NCI-H1048 (cell line): Measurements from ENCODE around the gene MTR.
"Not testable (repeated sequence)": the region's sequence is repeated elsewhere in the genome, so short reads cannot be mapped to it uniquely, and the experiment has no call there.

ENCODE experiments used
- DNase-seq: peaks from one replicate; lab custom pipeline; 2025; lab: John Stamatoyannopoulos, UW

MTR gene

DNA sequence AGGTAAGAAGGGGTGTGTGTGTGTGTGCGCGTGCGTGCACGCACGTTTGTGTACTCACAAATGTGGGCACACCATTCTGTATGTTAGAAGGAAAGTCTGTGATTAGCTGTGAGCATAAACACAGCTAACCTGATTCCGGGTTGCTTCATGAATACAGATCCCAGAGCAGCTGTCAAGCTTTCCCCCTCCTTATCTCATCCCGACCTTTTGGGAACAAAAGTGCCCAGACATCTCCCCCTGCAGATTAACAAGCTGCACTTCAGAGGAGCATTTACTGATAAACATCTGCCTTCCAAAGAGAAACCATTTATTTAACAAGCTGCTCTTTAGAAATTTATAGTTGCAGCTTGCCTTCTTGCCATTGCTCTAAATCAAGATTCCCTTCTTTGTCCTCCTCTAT, 112.1 kb downstream of the MTR start:
- no peak for DNase-seq

DNA sequence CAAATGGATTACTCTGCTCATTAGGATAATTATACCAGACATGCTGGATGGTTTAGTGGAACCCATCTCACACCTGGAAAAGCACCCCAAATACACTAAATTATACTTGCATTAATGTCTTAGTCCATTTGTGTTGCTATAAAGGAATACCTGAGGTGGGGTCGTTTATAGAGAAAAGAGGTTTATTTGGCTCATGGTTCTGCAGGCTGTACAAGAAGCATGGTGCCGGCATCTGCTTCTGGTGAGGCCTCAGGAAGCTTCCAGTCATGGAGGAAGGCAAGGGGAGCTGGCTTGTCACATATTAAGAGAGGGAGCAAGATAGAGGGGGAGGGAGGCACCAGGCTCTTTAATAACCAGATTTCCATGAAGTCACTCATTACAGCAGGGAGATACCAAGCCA, 113.6 kb downstream of the MTR start:
- no peak for DNase-seq

- not testable (repeated sequence) for DNase-seq
Measured at GRCh38 chr1:236911047-236911446, 116.0 kb downstream of the MTR start.

DNA sequence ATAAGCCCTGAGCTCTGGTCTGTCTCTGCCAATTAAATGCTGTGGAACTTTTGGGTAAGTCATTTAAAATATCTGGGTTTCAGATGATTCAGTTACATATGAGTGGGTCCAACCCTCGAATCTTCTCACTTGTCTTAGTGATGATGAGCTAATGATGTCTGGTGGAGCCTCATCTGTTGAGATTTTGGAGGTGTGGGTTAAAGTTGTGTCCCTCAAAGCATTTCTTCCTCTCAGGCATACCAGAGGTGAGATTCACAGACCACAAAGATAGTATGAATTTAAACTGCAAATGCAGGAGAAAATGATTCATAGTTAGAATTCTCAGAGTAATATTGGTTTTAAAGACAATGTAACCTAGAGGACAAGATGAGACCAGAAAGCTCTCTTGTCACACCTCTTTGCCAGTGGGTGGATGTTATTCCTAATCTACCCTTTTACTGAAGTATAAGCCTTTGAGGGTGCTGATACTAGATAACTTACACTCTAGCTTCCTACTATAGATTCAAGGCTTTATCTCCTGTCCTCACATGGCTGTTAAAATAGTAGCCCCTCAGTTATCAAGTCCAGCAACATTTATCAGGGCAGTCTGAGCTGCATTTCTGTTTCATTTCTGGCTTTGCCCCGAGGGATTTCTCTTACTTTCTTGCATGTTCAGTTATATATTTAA, 118.4 kb downstream of the MTR start:
- DNase-seq = no peak

GRCh38 chr1:236914375-236914774, 119.3 kb downstream of the MTR start:
- no peak for DNase-seq

- no peak for DNase-seq
Measured at GRCh38 chr1:236916131-236916800, 121.2 kb downstream of the MTR start.

- DNase-seq = no peak
Measured at GRCh38 chr1:236917448-236917847, 122.4 kb downstream of the MTR start.

DNA sequence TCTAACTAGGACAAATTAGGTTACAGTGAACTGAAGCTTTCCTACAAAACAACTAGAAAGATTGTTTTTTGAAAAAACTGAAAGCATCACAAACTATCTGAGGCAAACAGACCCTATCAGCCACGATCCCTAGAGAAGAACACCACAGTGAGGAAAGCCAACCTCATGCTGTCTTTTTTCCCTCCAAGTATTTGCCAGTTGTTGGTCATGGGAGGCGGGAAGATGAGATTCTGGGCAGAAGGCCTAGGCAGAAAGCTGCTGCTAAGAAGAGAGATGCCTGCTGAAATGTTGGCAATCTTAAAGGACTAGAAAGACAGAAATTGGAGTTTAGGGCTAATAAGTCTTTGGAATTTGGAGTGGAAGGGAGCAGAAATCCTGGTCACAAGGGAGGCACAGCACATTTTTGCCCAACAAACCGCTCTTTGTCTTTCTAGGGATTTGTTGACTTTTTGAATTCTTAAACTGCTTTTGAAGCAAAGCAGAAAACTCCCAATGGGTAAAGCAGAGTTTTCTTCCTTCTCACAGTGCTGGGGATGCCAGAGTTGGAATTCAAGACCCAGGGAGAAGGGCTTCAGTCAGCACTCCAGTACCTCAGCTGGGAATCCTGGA, 125.3 kb downstream of the MTR start:
- no peak for DNase-seq

- DNase-seq = no peak
Measured at GRCh38 chr1:236921610-236922009, 126.5 kb downstream of the MTR start.

DNA sequence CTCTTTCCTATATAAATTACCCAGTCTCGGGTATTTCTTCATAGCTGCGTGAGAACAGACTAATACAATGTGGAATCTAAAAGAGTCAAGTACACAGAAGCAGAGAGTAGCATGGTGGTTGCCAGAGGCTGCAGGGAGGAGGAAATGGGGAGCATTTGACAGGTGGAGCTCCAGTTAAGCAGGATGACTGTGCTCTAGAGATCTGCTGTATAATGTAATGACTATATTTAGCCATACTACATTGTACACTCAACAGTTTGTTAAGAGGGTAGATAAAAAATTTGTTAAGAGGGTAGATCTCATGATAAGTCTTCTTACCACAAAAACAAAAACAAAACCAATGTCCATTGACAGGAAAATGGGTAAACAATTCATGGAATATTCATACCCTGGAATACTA, 127.1 kb downstream of the MTR start:
- no peak for DNase-seq

GRCh38 chr1:236925386-236925785, 130.3 kb downstream of the MTR start:
- no peak for DNase-seq

DNA sequence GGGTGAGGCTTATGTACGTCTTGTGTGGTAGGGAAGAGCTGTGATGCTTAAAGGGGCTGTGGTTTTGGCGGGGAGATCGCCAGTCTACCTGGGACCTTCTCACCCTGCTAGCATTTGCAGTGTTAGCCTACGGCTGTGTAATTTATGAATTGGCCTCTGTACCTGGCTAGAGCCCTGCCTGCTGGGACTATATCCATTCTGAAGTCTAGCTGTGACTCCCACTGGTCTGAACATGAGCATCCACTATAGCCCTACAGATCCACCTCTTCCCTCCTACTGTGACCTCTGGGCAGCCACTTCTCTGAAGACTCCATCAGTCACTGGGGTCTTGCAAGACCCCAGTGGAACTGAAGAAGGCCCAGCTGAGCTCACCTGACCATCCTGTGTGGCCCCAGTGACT, 135.4 kb downstream of the MTR start:
- DNase-seq = no peak

- DNase-seq = no peak
Measured at GRCh38 chr1:236938760-236939159, 143.7 kb downstream of the MTR start.

GRCh38 chr1:236942431-236942830, 147.3 kb downstream of the MTR start:
- DNase-seq = no peak

DNA sequence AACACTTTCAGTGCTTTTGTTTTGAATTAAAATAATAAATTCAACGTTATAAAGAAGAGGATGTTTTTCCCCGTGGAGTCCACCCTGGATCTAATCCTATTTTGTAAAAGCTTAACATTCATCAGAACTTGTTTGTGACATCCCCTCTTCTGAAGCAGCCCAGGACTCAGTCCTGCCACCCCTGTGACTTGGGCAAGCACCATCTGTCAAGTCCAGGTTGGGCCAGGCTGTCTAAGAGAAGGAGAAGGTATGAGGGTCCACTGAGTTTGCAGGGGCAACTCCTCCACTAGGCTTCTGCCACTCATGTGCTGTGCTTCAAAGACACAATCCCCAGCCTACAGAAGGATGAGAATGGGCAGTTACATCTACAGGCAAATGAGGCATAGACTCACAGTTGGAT, 149.5 kb downstream of the MTR start:
- DNase-seq = no peak

DNA sequence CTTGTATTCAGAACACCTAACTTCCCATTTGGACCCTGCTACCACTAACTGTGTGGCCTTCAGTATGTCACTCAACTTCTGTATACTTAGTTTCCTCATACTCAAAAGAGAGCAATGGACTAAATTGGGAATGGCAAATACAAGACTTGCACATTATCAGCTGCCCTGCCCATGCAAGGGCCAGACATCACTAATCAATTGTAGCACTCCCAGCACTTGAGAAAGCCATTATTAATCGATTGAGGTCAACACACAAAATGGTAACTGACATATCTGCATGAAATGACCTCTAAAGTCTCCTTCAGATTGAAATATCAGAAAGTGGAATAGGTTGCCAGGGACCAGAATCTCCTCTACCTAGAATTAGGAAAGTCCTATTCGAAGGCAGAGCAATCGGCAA, 149.9 kb downstream of the MTR start:
- no peak for DNase-seq

- DNase-seq = no peak
Measured at GRCh38 chr1:236947794-236948193, 152.7 kb downstream of the MTR start.

DNA sequence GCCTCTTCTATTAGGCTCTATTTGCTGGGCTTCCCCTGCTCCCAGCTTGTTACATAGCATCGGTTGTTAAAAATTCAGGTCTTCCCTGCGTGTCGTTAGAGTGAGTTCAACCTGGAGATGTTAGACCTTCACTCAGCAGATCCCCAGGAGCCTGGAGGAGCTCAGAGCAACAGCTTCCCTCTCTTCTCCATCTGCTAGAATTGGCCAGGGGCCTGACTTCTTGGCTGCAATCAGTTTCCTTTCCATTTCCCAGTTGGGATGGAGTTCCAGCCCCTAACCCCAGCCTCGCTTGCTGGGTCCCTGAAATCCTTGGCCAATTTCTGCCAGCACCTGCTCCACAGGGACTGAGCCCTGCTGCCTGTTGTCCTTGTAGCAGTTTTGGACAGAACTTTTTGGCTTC, 153.3 kb downstream of the MTR start:
- no peak for DNase-seq

- no peak for DNase-seq
Measured at GRCh38 chr1:236948996-236949395, 153.9 kb downstream of the MTR start.

GRCh38 chr1:236950365-236950764, 155.3 kb downstream of the MTR start:
- no peak for DNase-seq

DNA sequence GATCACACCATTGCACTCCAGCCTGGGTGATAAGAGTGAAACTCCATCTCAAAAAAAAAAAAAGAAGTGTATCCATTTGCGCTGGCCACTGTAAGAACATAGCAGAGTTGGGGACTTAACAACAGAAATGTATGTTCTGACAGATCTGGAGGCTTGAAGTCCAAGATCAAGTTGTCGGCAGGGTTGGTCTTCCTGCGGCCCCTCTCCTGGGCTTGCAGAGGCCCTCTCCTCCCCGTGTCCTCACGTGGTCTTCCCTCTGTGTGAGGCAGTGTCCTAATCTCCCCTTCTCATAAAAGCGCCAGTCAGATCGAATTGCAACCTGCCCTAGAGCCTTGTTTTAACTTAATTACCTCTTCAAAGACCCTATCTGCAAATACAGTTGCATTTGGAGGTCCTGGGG, 156.6 kb downstream of the MTR start:
- DNase-seq = no peak

DNA sequence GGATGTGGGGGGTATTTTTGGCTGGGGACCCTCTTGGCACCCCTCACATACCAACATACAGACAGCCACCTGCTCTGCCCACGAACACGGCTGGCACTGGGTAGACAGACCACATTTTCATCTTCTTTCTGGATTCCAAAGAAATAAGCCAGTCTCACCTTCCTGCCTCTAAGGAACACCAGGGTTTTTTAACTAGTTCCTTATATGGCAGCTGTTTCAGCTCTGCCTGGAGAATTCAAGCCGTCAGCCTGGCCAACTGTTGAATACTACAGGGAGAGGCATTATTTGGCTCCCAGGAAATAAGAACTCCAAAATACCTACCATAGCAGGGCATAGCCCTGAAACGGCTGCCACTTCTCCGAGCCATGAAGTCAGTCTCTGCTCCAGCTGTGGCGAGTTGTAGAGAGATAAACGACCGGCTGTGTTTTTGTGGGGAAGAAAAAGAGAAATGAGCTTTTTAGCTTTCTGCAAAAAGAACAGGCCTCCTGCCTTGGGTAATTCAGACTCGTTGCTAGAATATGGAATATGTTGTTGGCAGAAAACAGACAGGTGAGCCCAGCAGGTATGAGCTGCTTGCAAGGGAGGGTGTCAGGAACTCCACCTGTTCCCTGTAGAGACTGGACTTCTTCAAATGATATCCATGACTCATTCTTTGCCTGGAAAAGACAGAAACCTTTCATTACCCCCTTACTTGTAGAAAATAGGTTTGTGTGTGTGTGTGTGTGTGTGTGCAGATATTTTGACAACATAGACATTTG, 157.3 kb downstream of the MTR start:
- DNase-seq = no peak

DNA sequence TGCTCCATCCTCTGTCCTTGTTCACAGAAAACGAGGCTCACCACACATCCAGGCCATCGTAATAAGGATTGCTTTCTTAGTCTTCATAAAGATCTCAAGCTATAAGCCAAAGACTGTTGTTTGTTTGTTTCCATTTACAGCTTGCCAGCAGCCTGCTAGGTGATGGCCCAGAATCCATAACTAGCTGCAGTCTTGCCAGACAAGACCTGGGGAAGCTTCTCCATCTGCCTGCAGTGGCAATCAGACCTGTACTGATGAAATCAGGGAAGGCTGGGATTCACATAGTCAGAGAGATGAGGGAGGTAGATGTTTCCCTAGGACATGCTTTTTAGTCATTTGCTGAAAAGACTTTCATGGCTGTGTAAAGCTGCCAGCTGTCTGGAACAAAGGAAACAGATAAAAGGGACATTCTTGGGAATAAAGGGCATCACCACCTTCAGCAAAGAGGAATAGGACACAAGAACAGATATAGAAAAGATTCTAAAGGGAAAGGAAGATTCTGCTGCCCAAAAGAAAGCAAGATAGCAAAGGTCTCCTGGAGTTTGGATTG, 158.1 kb downstream of the MTR start:
- DNase-seq = no peak
